ENCODE data around the gene UQCR10.

Gene UQCR10

DNA sequence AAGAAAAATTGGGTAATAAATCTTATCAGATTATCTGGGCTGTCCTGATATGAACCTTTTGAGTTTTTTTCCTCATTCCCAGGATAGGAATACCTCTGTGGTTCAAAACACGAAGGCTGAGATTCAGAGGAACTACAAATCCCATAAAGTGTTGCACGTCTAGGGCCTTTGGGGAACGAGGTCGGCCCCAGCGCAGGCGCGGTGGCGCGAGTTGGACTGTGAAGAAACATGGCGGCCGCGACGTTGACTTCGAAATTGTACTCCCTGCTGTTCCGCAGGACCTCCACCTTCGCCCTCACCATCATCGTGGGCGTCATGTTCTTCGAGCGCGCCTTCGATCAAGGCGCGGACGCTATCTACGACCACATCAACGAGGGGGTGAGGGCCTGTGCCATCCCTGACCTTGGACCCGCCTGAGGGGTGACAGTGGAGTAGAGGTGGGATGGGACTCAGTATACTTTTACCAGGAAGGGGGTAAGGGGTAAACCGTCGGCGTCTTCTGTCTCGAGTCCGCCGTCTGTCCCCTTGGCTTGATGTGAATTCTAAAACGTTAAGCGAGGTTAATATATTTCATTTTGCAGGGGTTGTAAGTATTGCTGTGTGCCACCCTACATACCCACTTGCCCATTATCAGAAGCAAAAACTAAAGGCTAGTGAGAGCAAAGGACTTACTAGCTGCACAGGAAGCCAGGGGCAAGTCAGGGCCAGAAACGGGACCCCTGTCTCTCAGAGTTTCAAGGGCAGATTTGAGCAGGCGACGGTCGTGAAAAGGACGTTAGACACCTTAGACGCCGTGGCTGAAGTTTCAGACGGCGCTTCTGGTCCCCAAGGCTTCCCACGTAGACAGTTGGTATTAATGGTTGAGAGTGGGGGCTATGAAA is at the start of gene UQCR10:
TSS of gene UQCR10 (plus strand) at position 199 of the 881 bp plus-strand sequence. CDS start at position 229, 30 bp downstream.
- peak; percentile 77 to 89 for DNase-seq (ENCODE audit: extremely low read depth in 1 of 2, low read depth in 1 of 2)

DNA sequence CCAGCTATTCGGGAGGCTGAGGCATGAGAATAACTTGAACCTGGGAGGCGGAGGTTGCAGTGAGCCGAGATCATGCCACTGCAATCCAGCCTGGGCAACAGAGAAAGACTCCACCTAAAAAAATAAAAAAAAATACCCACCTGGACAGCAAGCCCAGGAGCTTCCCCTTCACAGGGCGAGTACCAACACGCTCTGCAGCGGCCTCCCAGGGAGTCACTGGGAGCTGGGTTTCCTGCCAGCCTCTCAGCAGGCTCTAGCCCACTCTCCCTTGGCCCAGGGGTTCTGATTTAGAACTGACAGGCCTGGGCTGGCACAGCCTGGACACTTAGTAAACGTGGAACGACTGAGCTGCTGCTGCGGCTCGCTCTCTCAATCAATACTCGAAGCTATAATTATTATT is 49.4 kb upstream of the UQCR10 start:
- DNase-seq (ENCODE audit: extremely low read depth in 1 of 2, low read depth in 1 of 2): no peak

DNA sequence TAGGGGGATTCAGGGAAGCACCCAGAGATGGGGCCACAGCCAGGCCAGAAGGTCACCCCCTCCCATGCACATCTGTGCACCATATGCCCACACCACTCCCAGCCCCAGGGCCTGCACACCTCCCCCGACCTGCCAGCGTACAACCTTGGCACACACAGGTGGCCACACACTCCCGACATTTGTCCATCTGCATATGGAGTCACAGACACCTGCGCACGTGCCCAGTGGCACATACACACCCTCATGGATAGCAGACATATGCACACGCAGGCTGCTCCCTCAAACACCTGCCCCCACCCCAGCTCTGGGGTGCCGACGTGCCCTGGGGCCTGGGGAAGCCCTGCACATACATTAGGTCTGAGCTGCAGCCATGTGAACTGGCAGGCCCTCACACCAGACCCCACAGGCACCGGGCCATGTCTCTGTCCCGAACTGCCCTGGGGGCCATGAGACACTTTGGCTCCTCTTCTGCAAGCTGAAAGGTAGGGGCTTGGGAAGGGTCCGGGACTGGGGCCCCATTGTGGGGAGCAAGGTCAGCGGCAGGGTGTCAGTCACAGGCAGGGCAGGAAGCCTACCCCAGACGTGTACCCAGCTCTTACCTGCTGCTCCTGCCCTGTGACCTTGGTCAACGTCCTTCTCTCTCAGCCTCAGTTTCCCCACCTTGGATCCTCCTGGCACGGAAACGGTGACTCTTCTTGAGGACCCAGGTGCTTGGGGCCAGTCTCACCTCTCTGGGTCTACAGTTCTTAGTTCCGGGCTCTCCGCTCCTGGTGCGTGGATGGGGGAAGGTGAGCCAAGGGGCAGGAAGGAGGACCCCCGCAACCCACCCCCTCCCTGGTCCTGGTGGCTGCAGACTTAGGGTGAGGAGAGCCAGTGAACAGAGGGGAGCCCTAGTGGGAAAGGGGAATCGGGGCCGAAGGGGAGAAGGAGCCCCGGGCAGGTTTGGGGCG is 47.9 kb upstream of the UQCR10 start:
- no peak for DNase-seq (ENCODE audit: extremely low read depth in 1 of 2, low read depth in 1 of 2)

DNA sequence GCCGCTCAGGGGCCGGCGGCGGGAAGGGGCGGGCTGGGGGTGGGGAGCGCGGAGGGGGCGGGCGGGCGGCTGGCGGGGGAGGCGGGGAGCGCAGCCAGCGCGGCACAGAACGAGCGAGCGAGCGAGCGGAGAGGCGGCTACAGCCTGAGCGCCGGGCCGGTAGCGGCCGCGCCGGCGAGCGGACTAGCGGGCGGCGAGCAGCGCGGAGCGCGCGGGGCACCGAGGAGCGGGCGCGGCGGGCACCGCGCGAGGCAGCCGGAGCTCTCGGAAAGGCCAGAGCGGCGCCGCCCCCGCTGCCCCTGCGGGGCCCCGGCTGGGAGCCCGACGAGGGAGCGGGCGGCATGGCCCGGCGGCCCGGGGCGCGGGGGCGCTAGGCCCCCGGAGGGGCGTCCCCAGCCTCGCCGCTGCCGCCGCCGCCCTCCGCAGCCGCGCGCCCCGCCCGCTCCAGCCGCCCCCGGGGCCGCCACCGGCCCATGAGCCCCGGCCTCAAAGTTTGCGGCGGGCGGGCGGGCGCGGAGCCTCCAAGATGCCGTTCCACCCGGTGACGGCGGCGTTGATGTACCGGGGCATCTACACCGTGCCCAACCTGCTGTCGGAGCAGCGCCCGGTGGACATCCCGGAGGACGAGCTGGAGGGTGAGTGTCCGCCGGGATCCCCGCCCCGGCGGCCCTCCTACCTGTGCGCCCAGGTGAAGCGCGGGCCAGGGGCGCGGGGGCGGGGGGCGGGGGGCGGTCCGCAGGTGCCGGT is 47.1 kb upstream of the UQCR10 start, which contains the start of gene CABP7:
TSS of gene CABP7 (plus strand) at position 105 of the 747 bp plus-strand sequence. CDS start at position 527, 422 bp downstream.
- no peak for DNase-seq (ENCODE audit: extremely low read depth in 1 of 2, low read depth in 1 of 2)

DNA sequence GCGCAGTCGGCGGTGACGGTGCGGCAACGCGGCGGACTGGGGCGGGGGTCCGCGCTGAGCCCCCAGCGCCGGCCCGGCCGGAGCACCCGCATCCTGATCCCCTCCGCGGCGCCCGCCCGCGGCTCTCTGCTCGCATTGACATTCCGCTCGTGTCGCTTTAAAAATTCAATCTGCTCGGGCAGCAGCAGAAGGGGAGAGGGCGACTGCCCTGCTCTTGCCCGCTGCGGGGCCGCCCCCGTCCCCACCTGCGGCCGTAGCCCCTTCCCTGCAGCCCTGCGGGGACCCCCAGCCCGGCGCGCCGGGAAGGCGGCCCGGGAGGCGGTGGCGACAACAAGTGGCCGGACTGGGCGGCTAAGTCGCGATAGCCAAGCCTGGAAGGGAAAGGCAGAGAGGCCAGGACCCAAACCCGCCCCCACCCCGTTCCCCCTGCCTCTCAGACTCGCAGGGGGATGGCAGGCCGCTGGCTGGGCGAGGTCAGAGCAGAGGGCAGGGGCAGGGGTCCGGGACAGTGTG is 46.3 kb upstream of the UQCR10 start:
- no peak for DNase-seq (ENCODE audit: extremely low read depth in 1 of 2, low read depth in 1 of 2)

DNA sequence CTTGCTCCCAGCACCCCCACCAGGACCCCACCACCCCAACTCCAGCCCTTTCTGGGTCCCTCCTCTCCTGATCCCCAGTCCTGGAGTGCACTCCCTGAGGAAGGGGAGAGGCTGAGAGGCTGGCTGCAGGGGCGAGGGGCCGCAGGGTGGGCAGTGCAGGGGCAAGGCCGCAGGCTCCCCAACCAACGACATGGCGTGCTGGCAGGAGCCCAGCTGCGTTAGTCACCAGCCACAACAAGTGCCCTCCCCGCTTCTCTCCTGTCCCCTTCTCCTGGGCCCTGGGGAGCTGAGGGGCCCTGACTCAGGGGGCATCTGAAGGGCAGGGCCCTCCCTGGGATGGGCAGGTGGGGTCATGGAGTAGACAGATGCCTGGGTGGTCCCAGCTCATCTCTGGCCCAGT is 45.0 kb upstream of the UQCR10 start:
- no peak for DNase-seq (ENCODE audit: extremely low read depth in 1 of 2, low read depth in 1 of 2)

DNA sequence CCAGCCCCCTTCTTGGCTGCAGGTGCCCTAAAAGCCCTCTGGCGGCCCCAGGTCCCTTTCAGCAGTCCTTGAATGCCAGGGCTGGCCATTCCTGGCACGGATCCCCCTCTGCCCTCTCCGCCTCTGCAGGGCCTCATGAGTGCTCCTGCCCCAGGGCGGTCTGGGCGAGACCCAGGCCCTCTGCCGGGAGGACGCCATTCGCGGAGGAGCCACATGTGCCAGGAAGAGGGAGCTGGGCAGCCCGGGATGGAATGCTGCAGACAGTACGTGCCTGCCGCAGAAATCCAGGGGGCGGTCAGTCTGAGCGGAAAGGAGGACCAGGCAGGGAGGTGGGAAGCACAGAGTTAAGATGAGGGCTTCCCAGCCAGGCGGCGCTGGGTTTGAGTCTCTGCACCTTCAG is 44.6 kb upstream of the UQCR10 start:
- DNase-seq (ENCODE audit: extremely low read depth in 1 of 2, low read depth in 1 of 2): no peak

DNA sequence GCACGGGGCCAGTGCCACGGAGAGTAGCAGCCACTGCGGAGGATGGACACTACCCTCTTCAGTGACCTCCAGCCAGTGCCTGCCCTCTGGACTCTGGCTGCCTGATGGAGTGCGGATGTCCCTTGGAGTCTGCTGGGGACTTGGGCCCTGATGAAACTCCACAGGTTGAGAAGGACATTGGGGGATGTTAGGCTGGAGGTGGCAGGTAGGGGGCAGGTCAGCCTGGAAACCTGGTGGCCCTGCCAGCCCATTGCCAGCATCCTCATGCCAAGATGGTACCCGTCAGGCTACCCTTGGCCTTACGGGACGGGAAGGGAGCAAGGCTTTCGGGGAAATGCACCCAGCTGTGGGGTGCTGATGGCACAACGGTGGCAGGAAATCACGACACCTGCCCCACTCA is 43.4 kb upstream of the UQCR10 start:
- DNase-seq (ENCODE audit: extremely low read depth in 1 of 2, low read depth in 1 of 2): no peak

DNA sequence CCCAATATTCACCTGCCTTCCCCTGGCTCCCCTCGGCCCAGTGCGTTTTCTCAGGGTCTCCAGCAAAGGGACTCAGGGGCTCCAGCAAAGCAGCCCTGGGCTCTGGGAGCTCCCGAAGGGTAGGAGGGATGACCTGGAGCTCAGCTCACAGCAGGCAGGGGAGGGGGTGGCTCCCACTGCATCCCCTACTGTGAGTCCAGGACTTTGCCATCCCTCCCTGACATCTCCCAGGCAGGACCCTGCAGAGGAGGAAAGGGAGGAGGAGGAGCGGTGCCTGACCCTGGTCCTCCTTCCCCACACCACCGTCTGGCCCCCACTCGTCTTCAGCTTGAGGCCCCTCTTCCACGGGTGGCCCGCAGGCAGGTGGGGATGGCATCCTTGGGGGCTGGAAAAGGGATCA is 42.3 kb upstream of the UQCR10 start:
- no peak for DNase-seq (ENCODE audit: extremely low read depth in 1 of 2, low read depth in 1 of 2)

DNA sequence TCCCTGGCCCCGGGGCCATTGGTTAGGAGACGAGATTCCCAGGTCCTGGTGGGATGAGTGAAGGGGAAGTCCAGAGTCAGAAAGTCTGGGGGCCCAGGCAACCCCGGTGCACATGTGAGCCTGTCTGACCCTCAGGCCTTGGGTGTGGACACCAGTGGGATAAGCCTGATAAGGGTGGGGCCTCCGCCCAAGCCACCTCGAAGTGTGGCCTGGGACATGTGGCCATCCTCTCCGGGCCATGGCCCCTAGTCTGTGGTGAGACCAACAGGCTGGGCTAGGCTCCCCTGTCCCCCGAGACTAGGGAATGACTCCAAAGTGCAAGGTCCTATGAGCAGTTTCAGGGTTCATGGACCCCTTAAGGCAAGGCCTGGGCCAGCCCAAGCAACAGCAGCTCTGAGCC is 41.1 kb upstream of the UQCR10 start:
- DNase-seq (ENCODE audit: extremely low read depth in 1 of 2, low read depth in 1 of 2): no peak

DNA sequence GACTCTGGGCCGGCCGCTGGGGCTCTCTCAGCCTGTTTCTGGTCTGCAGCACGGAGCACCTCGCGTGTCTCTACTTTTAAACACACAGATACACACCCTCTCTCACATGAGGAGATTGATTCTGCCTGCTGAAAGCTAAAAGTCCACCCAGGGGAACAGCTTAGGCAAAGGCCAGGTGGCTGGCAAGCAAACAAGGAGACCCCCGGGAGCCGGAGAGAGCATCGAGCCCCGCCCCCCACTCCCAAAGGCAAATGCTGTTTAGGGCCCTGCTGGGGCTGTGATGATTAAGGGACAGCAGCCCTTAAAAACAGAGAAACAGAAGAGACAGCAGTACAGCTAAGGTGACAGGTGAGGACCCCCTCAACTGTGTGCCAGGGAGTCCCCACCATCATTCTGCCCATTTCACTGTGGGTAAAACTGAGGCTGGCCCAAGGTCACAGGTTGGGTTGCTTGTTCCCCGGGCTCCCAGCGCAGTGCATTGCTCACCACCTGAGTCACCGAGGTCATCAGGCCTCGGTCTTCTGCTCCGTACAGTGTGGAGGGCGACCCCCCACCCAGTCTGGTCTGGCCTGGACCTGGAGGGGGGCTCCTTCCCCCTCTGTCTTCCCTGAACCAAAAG is 40.5 kb upstream of the UQCR10 start:
- DNase-seq (ENCODE audit: extremely low read depth in 1 of 2, low read depth in 1 of 2): no peak

DNA sequence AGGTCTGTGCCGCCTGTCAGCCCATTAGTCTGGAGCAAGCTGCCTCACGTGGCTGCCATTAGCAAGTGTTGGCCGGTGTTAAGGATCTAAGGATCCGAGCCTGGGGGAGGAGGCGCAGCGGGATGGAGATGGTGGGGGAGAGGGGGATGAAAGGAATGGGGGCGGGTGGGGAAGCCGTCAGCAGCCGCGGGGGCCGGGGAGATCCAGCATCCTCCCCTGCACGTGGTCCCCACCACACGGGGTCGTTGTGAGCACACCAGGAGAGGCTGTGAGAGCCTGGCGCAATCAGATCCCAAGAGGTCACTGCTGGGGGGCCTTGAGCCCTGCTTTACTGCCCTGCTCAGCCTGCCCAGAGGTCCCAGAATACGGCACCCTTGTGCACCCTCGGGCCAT is 40.0 kb upstream of the UQCR10 start:
- DNase-seq (ENCODE audit: extremely low read depth in 1 of 2, low read depth in 1 of 2): no peak

DNA sequence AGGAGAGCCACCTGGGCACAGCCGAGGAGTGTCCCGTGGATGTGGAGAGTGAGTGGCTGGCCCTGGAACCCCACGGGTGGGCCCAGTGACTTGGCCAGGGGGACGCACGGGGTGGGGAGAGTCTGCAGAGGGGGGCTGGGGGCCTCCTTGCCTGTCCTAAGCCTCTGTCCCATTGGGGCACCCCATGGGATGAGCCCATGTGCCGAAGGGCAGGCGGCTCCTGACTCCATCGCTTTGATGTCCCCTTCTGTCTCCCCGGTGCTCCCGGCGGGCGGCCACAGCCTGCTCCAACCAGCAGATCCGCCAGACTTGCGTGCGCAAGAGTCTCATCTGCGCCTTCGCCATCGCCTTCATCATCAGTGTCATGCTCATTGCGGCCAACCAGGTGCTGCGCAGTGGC is 38.0 kb upstream of the UQCR10 start:
- DNase-seq (ENCODE audit: extremely low read depth in 1 of 2, low read depth in 1 of 2): no peak

DNA sequence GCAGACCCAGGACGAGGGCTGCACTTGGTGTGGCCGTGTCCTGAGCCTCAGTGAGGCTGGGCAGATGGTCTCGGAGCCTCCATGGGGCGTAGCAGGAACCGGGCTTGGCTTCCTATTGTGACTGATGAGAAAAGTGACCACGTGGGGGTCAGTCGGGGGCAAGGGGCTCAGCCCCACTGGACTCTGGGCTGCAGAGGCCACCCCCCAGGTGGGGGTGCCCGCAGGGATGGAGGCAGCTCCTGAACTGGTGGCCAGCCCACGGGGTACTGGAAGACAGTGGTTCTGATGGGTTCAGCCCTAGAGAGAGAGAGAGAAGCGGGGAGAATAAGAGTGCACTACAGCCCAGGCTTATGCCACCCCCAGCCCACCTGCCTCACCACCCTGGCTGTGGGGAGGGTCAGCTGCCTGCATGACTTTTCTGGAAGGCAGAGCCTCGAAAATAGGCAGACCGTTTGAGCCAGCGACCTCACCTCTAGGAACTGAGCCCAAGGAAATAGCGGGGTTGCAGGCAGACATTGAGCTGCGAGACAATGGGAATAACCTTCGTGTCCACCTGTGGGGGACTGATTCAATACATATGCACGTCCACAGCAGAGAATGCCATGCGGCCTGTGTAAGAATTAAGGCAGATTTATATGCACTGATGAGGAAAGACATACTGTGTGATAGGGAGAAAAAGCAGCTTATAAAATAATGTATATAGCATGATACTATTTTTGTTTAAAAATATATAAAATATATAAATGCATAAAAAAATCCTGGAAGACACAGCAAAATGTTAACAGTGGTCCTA is 35.9 kb upstream of the UQCR10 start:
- no peak for DNase-seq (ENCODE audit: extremely low read depth in 1 of 2, low read depth in 1 of 2)

DNA sequence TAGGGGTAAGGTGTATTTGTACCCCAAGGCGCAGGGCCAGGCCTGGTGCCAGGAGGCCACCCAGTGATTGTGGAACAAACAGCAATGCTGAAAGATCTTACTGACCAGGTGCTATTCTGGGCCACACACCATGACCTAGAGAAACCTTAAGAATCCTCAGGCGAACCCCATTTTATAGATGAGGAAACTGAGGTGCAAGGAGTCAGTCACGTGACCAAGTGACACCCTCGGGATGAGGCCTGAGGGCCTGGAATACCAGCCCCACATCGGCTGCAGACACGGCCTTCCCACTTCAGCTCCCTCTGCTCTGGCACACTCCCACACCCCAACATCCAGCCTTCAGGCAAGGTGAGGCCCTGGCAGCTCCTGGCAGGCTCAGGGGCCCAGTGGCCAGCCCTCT is 34.3 kb upstream of the UQCR10 start:
- no peak for DNase-seq (ENCODE audit: extremely low read depth in 1 of 2, low read depth in 1 of 2)

DNA sequence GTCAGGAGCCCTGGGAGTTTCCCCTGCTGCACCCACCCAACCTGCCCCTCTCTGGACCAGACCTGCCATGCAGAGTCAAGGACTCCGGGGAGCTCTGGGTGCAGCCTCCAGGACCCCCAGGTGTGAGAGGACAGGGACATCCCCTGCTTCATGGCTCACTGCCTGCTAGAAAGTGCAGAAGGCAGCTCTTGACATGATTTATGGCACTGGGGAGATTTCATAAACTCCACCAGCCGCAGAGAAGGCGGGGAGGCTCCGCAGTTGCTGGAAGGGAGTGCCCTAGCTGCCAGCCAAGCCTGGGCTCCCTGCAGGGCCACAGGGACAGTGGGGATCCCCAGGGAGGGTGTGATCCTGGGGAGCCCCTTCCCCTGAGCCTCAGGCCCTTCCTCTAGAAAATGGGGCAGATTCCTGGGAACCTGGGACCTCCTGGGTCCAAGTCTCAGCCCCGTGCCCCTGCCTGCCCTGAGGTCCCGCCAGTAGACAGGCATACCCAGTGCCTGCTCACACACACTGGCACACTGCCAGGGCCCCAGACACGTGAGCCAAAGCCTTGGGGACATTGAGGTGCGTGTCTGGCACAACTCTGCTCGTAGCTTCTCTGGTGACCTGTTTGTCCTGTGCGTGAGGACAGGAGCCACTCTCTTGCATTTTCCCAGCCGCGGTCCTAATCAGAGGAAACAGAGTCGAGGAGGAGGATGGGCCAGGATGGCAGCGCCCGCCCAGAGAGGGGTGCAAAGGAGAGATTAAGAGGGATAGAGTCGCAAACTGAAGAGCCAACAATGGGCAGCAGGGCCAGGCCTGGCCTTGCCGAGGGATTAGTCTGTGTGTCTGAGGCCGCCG is 33.6 kb upstream of the UQCR10 start:
- no peak for DNase-seq (ENCODE audit: extremely low read depth in 1 of 2, low read depth in 1 of 2)

DNA sequence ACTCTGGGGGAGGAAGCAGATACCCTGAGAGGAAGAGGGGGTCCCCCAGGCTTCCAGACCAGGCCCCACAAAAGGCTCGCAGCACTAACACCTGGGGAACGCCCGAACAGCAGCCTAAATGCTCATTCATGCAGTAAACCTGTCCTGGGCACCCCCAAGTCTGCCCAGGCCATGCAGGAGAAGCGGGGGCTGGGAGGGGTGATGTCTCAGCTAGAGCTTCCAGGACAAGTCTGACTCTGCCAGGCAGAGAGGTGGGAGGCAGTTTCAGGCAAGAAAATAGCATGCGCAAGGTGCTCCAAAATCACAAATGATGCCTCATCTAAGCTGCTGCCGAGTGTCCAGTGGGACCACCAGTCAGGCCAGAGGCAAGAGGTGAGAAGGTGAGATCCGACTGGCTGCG is 32.8 kb upstream of the UQCR10 start:
- DNase-seq (ENCODE audit: extremely low read depth in 1 of 2, low read depth in 1 of 2): no peak

DNA sequence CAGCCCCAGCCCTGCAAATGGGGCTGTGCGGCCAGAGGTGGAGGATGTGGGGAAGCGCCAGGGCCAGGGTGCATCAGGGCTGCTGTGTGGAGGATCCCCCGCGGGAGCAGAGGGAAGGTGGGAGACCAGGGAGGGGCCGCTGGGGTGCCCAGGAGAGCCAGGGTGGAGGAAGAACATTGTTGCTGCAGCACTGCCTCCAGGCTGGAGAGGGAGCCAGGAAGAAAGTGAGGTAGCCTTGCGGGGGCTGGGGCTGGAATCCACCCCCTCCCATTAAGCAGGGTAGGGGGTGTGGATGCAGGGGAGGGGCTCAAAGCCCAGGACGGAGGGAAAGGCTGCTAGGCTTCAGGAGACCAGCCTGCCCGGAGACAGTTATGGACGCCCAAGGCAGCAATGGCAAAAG is 32.3 kb upstream of the UQCR10 start:
- no peak for DNase-seq (ENCODE audit: extremely low read depth in 1 of 2, low read depth in 1 of 2)

DNA sequence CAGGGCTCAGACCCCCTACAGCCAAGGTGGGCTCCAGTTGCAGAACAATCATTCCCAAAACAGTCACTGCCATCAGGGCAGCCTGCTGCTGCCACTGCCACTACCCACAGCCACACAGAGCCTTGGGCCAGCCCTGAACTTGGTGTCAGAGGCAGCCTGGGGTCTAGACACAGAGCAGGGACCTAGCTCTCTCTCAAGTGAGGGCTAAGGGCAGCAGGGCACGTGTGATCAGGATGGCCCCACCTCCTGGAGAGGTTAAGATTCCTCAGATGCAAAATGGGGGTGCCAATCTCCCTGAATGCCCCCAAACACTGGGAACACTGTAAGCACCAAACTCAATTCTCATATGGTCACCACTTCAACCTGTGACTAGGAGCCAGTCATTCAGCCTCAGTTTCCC is 31.8 kb upstream of the UQCR10 start:
- DNase-seq (ENCODE audit: extremely low read depth in 1 of 2, low read depth in 1 of 2): no peak

Measured in activated CD8-positive, alpha-beta memory T cell treated with anti-CD3 and anti-CD28 coated beads for 1 hour (primary cell).